OCI-LY3 (cell line): ENCODE results near the gene OR52A5.
"Not testable (repeated sequence)": the region's sequence is repeated elsewhere in the genome, so short reads cannot be mapped to it uniquely, and the experiment has no call there.

Source experiments
- H2AFZ ChIP-seq: fragments of 200-600, 300-600 bp; shearing (Covaris generic); 2 replicates; pipeline ENCODE4 v1.6.0; 2014; ENCODE audit warnings: antibody characterized with exemption, low read depth, low read length
- H3K27ac ChIP-seq: fragments of 200-600, 300-600 bp; sonication (generic); 2 replicates; pipeline ENCODE4 v1.5.1; 2014; ENCODE audit warnings: mild to moderate bottlenecking, low read length, moderate library complexity, mixed read lengths
- H3K27me3 ChIP-seq: fragments of 200-600, 300-600 bp; sonication (generic); 2 replicates; pipeline ENCODE4 v1.6.1; 2014; ENCODE audit warnings: low read depth, low read length, mixed read lengths
- H3K36me3 ChIP-seq: fragments of 200-600, 300-600 bp; sonication (generic); replicated peaks from 2 replicates; pipeline ENCODE3; 2014; ENCODE audit warnings: low read depth, low read length, mixed read lengths
- H3K4me1 ChIP-seq: fragments of 300-600, 200-600 bp; sonication (generic); 2 replicates; pipeline ENCODE4 v1.6.1; 2014; ENCODE audit warnings: low read length, mixed read lengths
- H3K4me2 ChIP-seq: fragments of 200-600, 300-600 bp; sonication (generic); 2 replicates; pipeline ENCODE4 v1.6.1; 2014; ENCODE audit warnings: low read length, mixed read lengths
- H3K4me3 ChIP-seq: fragments of 300-600, 200-600 bp; sonication (generic); 2 replicates; pipeline ENCODE4 v1.5.1; 2014; ENCODE audit warnings: antibody characterized with exemption, mild to moderate bottlenecking, low read length, moderate library complexity
- H3K79me2 ChIP-seq: fragments of 300-600, 200-600 bp; shearing (Covaris generic); 2 replicates; pipeline ENCODE4 v1.6.1; 2014; ENCODE audit warnings: mild to moderate bottlenecking, low read length, mixed read lengths
- H3K9ac ChIP-seq: fragments of 300-600, 200-600 bp; shearing (Covaris generic); 2 replicates; pipeline ENCODE4 v1.6.0; 2014; ENCODE audit warnings: mild to moderate bottlenecking, low read length, moderate library complexity
- H3K9me3 ChIP-seq: fragments of 200-600, 300-600 bp; shearing (Covaris generic); 2 replicates; pipeline ENCODE4 v1.6.1; 2014; ENCODE audit warnings: low read length, mixed read lengths; ENCODE audit not compliant: insufficient read depth
- H4K20me1 ChIP-seq: fragments of 200-600, 300-600 bp; sonication (generic); 2 replicates; pipeline ENCODE4 v1.6.1; 2016; ENCODE audit warnings: low read length, mixed read lengths; ENCODE audit not compliant: insufficient read depth
- CTCF ChIP-seq: fragments of 200-600, 300-600 bp; sonication (generic); IDR thresholded peaks from 2 replicates; pipeline ENCODE4 v1.5.1; 2014; ENCODE audit warnings: antibody characterized with exemption, low read length, low read depth
- EZH2phosphoT487 ChIP-seq: fragments of 200-600 bp; shearing (Covaris generic); IDR thresholded peaks from 2 replicates; pipeline ENCODE4 v1.6.1; 2018; ENCODE audit warnings: antibody characterized with exemption, mixed run types, low read depth

The OR52A5 gene

GRCh38 chr11:5137996-5138395 lies at the start of gene OR52A5:
Gene OR52A5 (minus strand): TSS chr11:5138356. CDS start chr11:5132642, 5,714 bp downstream.
- H3K9ac ChIP-seq: no peak within 1 kb of the TSS
- no peak within 1 kb of the TSS for H3K4me2 ChIP-seq
- no peak within 1 kb of the TSS for H2AFZ ChIP-seq
- no peaks in the 10 kb centered on the region for H3K79me2 ChIP-seq
- no peaks in the 10 kb centered on the region for H3K9me3 ChIP-seq
- no peaks in the 10 kb centered on the region for H3K36me3 ChIP-seq
- H4K20me1 ChIP-seq: no peaks in the 10 kb centered on the region
- H3K4me3 ChIP-seq: no peak within 1 kb of the TSS
- no peak within 1 kb of the TSS for H3K27ac ChIP-seq
- no peaks in the 10 kb centered on the region for H3K27me3 ChIP-seq
- no peaks in the 10 kb centered on the region for H3K4me1 ChIP-seq
- TF ChIP-seq EZH2phosphoT487 (no peak), CTCF (no peak)

- no peak for TF ChIP-seq CTCF
- no peak for TF ChIP-seq EZH2phosphoT487
- H3K27me3 ChIP-seq: no peaks in the 10 kb centered on the region
- no peaks in the 10 kb centered on the region for H3K4me1 ChIP-seq
- no peaks in the 10 kb centered on the region for H3K36me3 ChIP-seq
- no peak overlapping the region for H3K4me2 ChIP-seq
- no peaks in the 10 kb centered on the region for H3K79me2 ChIP-seq
- no peaks in the 10 kb centered on the region for H4K20me1 ChIP-seq
- H3K4me3 ChIP-seq: no peak overlapping the region
- H3K9ac ChIP-seq: no peak overlapping the region
- H2AFZ ChIP-seq: no peak overlapping the region
- H3K9me3 ChIP-seq: no peaks in the 10 kb centered on the region
- H3K27ac ChIP-seq: no peak overlapping the region
Measured at GRCh38 chr11:5178046-5178837, 40.1 kb upstream of the OR52A5 start.

- Histone ChIP-seq H3K9me3 (no peaks in the 10 kb centered on the region), H3K79me2 (no peaks in the 10 kb centered on the region), H2AFZ (no peak overlapping the region), H3K4me2 (no peak overlapping the region), H4K20me1 (no peaks in the 10 kb centered on the region), H3K9ac (no peak overlapping the region), H3K4me1 (no peaks in the 10 kb centered on the region), H3K36me3 (no peaks in the 10 kb centered on the region), H3K27ac (no peak overlapping the region), H3K27me3 (no peaks in the 10 kb centered on the region), H3K4me3 (no peak overlapping the region)
- TF ChIP-seq CTCF (no peak), EZH2phosphoT487 (no peak)
Measured at GRCh38 chr11:5174934-5175333, 36.8 kb upstream of the OR52A5 start.

- H3K27ac ChIP-seq: no peak overlapping the region
- H3K4me2 ChIP-seq: no peak overlapping the region
- no peaks in the 10 kb centered on the region for H3K36me3 ChIP-seq
- no peak for TF ChIP-seq CTCF
- TF ChIP-seq EZH2phosphoT487: no peak
- no peaks in the 10 kb centered on the region for H4K20me1 ChIP-seq
- no peak overlapping the region for H3K9ac ChIP-seq
- H3K9me3 ChIP-seq: no peaks in the 10 kb centered on the region
- H2AFZ ChIP-seq: no peak overlapping the region
- no peaks in the 10 kb centered on the region for H3K4me1 ChIP-seq
- H3K4me3 ChIP-seq: no peak overlapping the region
- H3K79me2 ChIP-seq: no peaks in the 10 kb centered on the region
- no peaks in the 10 kb centered on the region for H3K27me3 ChIP-seq
Measured at GRCh38 chr11:5171856-5172255, 33.7 kb upstream of the OR52A5 start.

GRCh38 chr11:5165898-5166297 lies 27.7 kb upstream of the OR52A5 start:
- H3K79me2 ChIP-seq, H3K9ac ChIP-seq, H2AFZ ChIP-seq, H3K27me3 ChIP-seq, H3K4me3 ChIP-seq, H3K9me3 ChIP-seq, H4K20me1 ChIP-seq, H3K27ac ChIP-seq, H3K4me2 ChIP-seq, H3K4me1 ChIP-seq, H3K36me3 ChIP-seq: not testable (repeated sequence)

GRCh38 chr11:5164807-5165206 lies 26.7 kb upstream of the OR52A5 start:
- not testable (repeated sequence) for H3K27ac ChIP-seq, H3K4me1 ChIP-seq, H3K27me3 ChIP-seq, H2AFZ ChIP-seq, H3K9ac ChIP-seq, H3K36me3 ChIP-seq, H3K79me2 ChIP-seq, H3K4me3 ChIP-seq, H3K9me3 ChIP-seq, H4K20me1 ChIP-seq, H3K4me2 ChIP-seq
